Measurements from ENCODE around the gene CD84.
"Not testable (repeated sequence)": the region's sequence is repeated elsewhere in the genome, so short reads cannot be mapped to it uniquely, and the experiment has no call there.

The CD84 gene

GRCh38 chr1:160500321-160500990, 78.8 kb downstream of the CD84 start:
- no peak for DNase-seq

GRCh38 chr1:160499631-160500030, 79.7 kb downstream of the CD84 start:
- DNase-seq = no peak

- DNase-seq = not testable (repeated sequence)
These were observed 80.8 kb downstream of the CD84 start for GRCh38 chr1:160498301-160499065.

GRCh38 chr1:160496334-160496733, 83.0 kb downstream of the CD84 start:
- no peak for DNase-seq

- DNase-seq = no peak
These were observed 84.7 kb downstream of the CD84 start for GRCh38 chr1:160494620-160495019.

- no peak for DNase-seq
These were observed 86.7 kb downstream of the CD84 start for GRCh38 chr1:160492617-160493016.

GRCh38 chr1:160491981-160492380, 87.3 kb downstream of the CD84 start:
- no peak for DNase-seq
